Measurements from ENCODE around the gene PNPO.

The PNPO gene

GRCh38 chr17:47935961-47936360 lies 5.4 kb upstream of the PNPO start:
- TF ChIP-seq CTCF (IDR thresholded peaks at IDR 0.05): no peak

DNA sequence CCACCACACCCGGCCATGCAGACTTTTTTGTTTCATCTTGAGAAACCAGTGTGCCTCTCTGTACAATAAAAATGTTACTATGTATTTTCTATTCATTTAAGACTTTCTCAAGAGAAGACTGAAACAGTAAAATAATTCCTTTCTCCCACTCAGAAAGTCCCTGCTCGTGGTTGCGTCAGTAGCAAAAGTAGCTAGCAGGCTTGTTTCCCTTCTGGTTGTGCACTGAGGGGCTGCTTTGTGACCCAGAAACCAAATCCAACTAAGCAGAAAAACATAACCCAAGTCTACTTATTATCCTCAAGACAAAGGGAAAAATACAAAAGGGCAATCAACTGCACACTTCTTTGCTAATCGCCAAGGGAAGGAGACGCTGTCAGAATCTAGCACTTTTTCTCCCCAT lies 3.4 kb upstream of the PNPO start:
- TF ChIP-seq CTCF (IDR thresholded peaks at IDR 0.05): no peak

GRCh38 chr17:47942096-47942510 lies 732 bp downstream of the PNPO start:
- TF ChIP-seq CTCF (IDR thresholded peaks at IDR 0.05): no peak

DNA sequence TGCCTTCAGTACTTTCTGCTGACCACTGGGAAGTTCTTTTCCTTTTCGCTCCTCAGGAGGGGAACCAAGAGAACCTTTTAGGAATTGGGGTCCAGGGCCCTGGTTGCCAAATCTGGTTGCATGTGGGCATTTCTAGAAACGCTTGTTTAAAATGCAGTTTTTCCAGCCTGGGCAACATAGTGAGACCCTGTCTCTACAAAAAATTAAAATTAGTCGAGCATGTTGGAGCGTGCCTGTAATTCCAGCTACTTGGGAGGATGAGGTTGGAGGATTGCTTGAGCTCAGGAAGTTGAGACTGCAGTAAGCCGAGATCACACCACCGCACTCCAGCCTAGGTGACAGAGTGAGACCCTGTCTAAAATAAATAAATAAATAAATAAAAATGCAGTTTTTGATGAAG lies 1.2 kb downstream of the PNPO start:
- no peak for TF ChIP-seq CTCF (IDR thresholded peaks at IDR 0.05)

GRCh38 chr17:47945080-47945479 lies 3.7 kb downstream of the PNPO start:
- TF ChIP-seq CTCF (IDR thresholded peaks at IDR 0.05): no peak

DNA sequence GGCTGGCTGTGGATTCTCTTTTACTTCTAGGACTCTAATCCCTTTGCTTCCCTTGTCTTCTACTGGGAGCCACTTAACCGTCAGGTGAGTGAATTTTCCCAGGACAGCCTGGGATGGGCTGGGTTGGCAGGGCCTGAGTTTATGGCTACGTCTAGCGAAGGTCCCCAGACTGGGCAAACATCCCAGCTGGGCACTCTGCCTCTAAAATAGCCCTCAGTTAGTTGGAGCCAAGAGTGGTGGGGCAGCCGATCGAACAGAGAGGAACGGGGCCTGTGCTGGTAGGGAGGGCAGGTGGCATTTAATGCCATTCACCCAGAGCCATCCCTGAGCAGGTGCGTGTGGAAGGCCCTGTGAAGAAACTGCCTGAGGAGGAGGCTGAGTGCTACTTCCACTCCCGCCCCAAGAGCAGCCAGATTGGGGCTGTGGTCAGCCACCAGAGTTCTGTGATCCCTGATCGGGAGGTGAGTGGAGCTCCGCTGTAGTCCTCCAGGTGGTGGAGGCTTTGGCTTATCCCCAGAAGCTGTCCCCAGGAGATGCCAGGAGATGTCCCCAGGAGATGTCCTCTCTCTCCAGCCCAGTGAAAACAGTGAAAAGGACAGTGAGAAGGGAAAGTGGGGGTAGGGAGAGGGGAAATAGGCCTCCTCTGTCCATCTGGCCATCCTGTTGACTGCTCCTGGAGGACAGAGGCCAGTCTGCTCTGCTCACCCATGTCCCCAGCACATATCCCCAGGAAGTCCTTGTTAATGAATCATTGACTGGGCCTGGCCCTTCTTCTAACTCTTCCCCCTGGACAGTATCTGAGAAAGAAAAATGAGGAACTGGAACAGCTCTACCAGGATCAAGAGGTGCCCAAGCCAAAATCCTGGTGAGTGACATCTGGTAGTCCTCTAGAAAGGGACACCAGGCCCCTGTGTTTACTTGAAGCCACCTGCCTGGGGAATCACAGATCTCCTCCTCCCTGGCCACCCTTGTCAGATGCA lies 4.4 kb downstream of the PNPO start:
- no peak for TF ChIP-seq CTCF (IDR thresholded peaks at IDR 0.05)

DNA sequence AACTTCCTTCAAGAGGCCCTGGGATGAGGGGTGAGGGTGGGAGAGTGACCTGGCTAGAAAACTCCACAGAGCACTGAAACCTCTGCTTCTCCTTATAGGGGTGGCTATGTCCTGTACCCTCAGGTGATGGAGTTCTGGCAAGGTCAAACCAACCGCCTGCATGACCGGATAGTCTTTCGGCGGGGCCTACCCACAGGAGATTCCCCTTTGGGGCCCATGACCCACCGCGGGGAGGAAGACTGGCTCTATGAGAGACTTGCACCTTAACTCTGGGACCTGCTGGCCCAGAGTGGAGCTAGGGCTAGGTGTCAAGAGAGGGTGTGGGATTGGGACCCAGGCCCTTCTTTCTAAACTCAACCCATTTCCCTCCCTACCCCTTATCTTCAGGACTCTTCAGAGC lies 5.1 kb downstream of the PNPO start:
- TF ChIP-seq CTCF (IDR thresholded peaks at IDR 0.05): no peak
